DND-41 (cell line): ENCODE data around the gene AGAP1.

Experiments
- ATAC-seq: fragments of 200-7000 bp; cut with Tn5 transposase; 3 replicates; pipeline ENCODE4 v1.9.1; 2021; ENCODE audit warnings: low read depth; ENCODE audit not compliant: insufficient read depth
- DNase-seq: peaks from one replicate; pipeline ENCODE4 v3.0.0-alpha.2; 2020
- H2AFZ ChIP-seq: 2 replicates; pipeline ENCODE4 v1.6.0; 2012; ENCODE audit warnings: low read depth, low read length
- H3K27ac ChIP-seq: 2 replicates; pipeline ENCODE4 v1.5.1; 2012; ENCODE audit warnings: low read length, inconsistent platforms
- H3K27me3 ChIP-seq: fragments of 200-600 bp; sonication (generic); 2 replicates; pipeline ENCODE4 v1.6.0; 2012; ENCODE audit warnings: low read length, mild to moderate bottlenecking, inconsistent platforms; ENCODE audit not compliant: insufficient read depth, poor library complexity
- H3K36me3 ChIP-seq: 2 replicates; pipeline ENCODE4 v1.5.1; 2012; ENCODE audit warnings: low read length, inconsistent platforms; ENCODE audit not compliant: insufficient read depth
- H3K4me1 ChIP-seq: 2 replicates; pipeline ENCODE4 v1.5.1; 2012; ENCODE audit warnings: mild to moderate bottlenecking, low read length; ENCODE audit not compliant: insufficient read depth
- H3K4me2 ChIP-seq: 2 replicates; pipeline ENCODE4 v1.6.0; 2012; ENCODE audit warnings: mild to moderate bottlenecking, moderate library complexity, low read length, inconsistent platforms; ENCODE audit not compliant: insufficient read depth
- H3K4me3 ChIP-seq, 2 experiments: fragments of 200-600 bp in 1 of 2; shearing (Covaris generic) in 1 of 2; 2 replicates each; pipeline ENCODE4 v1.5.1; 2012 to 2016; ENCODE audit warnings: inconsistent platforms in 2 of 2, low read length in 2 of 2, mild to moderate bottlenecking in 2 of 2, low read depth in 1 of 2, moderate library complexity in 1 of 2
- H3K79me2 ChIP-seq: 2 replicates; pipeline ENCODE4 v1.6.0; 2012; ENCODE audit warnings: low read length, inconsistent platforms; ENCODE audit not compliant: insufficient read depth
- H3K9ac ChIP-seq: 2 replicates; pipeline ENCODE4 v1.6.0; 2012; ENCODE audit warnings: low read depth, mild to moderate bottlenecking, inconsistent platforms, low read length, moderate library complexity
- H3K9me3 ChIP-seq: 2 replicates; pipeline ENCODE4 v1.5.1; 2012; ENCODE audit warnings: low read length, moderate library complexity, mild to moderate bottlenecking, inconsistent platforms; ENCODE audit not compliant: insufficient read depth, severe bottlenecking
- H4K20me1 ChIP-seq: 2 replicates; pipeline ENCODE4 v1.6.0; 2012; ENCODE audit warnings: low read length; ENCODE audit not compliant: insufficient read depth
- EZH2 ChIP-seq: IDR thresholded peaks from 3 replicates; pipeline ENCODE4 v1.6.1; 2012; ENCODE audit warnings: borderline replicate concordance, low read depth, mild to moderate bottlenecking, moderate library complexity, low read length, inconsistent platforms; ENCODE audit not compliant: severe bottlenecking
- TF ChIP-seq, protein P1 (sequence below): IDR thresholded peaks from 2 replicates; pipeline ENCODE4 v1.5.1; 2012; ENCODE audit warnings: borderline replicate concordance, low read length, moderate library complexity, mild to moderate bottlenecking; ENCODE audit not compliant: poor library complexity, severe bottlenecking; ENCODE audit errors: extremely low read depth

The AGAP1 gene

DNA sequence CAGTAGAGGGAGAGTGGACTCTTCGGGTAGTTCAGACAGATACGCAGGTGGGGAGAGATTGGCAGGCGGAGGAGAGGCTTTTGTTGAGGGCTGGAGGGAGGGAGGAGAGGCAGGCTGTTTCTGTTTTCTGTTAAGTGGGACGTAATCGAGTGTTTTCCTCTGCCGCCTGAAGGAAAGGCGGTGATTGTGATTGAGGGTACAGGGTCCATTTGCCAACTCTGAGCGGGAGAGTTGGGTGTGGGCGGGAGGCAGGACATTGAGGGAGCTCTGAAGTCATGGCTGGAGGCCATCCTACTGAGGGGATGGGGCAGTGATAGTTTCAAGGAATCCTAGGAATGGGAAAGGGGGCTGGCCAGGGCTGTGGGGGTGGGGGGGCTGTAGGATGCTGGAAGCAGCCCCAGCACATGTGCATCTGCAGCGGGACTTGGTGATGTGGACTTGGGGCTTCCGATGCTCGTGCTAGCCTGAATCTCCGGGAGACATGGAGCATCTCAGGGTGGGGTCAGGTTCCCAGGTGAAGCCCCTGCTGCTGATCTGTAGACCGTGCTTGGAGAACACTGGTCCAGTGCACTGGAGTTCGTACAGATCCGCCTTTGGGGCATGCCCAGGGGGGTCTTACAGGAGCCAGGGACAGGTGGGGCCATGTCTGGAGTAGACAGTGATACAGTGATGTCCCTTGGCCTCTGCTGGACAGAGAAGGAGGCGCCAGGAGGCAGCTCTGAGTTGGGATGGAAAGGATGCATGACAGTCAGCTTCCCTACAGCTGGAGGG, 167.5 kb downstream of the AGAP1 start:
- DNase-seq: no peak
- Histone ChIP-seq H3K9me3 (no peaks in the 10 kb centered on the region), H3K79me2 (no peaks in the 10 kb centered on the region), H3K36me3 (no peaks in the 10 kb centered on the region), H3K4me2 (no peak overlapping the region), H3K9ac (no peak overlapping the region), H3K4me1 (peaks cover 10% of the 10 kb centered on the region), H2AFZ (no peak overlapping the region), H3K27me3 (peaks cover 12% of the 10 kb centered on the region), H3K27ac (no peak overlapping the region), H3K4me3 (no peak overlapping the region), H4K20me1 (no peaks in the 10 kb centered on the region)
- ATAC-seq: no peak
- TF ChIP-seq EZH2: no peak
- TF ChIP-seq, protein P1, sequence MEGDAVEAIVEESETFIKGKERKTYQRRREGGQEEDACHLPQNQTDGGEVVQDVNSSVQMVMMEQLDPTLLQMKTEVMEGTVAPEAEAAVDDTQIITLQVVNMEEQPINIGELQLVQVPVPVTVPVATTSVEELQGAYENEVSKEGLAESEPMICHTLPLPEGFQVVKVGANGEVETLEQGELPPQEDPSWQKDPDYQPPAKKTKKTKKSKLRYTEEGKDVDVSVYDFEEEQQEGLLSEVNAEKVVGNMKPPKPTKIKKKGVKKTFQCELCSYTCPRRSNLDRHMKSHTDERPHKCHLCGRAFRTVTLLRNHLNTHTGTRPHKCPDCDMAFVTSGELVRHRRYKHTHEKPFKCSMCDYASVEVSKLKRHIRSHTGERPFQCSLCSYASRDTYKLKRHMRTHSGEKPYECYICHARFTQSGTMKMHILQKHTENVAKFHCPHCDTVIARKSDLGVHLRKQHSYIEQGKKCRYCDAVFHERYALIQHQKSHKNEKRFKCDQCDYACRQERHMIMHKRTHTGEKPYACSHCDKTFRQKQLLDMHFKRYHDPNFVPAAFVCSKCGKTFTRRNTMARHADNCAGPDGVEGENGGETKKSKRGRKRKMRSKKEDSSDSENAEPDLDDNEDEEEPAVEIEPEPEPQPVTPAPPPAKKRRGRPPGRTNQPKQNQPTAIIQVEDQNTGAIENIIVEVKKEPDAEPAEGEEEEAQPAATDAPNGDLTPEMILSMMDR: no peak

DNA sequence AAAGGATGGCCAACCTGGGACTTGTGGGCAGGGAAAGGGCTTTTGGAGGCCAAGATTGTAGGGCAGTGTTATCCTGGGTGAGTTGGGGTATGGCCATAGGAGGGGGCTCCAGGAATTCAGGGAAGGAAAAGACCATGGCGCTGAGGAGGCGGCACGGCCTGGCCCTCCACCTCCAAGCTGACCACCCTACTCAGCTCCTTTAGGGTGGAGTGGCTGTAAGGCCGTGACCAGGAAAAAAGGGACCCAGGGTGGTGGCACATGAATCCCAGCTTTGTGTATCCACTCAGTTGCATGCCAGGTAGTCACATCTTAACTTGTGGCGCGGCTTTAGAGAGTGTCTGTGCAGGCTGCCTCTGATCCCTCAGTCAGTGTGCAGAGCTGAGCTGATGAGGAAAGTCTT, 168.1 kb downstream of the AGAP1 start:
- Histone ChIP-seq H3K4me2 (no peak overlapping the region), H3K4me1 (peaks cover 10% of the 10 kb centered on the region), H3K9me3 (no peaks in the 10 kb centered on the region), H3K4me3 (no peak overlapping the region), H2AFZ (no peak overlapping the region), H3K36me3 (no peaks in the 10 kb centered on the region), H3K79me2 (no peaks in the 10 kb centered on the region), H3K9ac (no peak overlapping the region), H4K20me1 (no peaks in the 10 kb centered on the region), H3K27me3 (peaks cover 12% of the 10 kb centered on the region), H3K27ac (no peak overlapping the region)
- DNase-seq (no peak), ATAC-seq (no peak)
- TF ChIP-seq EZH2: no peak
- TF ChIP-seq, protein P1: no peak

DNA sequence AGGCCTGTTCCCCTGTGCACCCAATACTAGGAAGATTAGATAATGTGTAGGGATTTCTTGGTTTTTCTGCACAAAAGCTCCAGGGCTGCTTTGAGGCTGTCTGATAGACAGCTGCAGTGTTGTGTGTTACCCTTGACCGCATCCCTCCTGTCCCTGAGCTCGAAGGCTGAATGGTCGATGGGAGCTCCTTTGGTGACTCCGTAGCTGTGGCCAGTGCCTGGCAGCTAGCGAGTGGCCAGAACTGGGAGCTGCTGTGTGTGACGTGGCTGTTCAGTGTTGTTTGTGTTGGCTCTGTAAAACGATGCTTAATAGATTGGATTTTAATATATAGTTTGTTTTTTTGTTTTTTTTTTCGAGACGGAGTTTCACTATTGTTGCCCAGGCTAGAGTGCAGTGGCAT, 170.0 kb downstream of the AGAP1 start:
- Histone ChIP-seq H3K4me2 (no peak overlapping the region), H3K36me3 (no peaks in the 10 kb centered on the region), H3K79me2 (no peaks in the 10 kb centered on the region), H2AFZ (no peak overlapping the region), H3K27ac (no peak overlapping the region), H4K20me1 (no peaks in the 10 kb centered on the region), H3K4me1 (peaks cover 13% of the 10 kb centered on the region), H3K4me3 (no peak overlapping the region), H3K9me3 (no peaks in the 10 kb centered on the region), H3K27me3 (peaks cover 4% of the 10 kb centered on the region), H3K9ac (no peak overlapping the region)
- TF ChIP-seq, protein P1: no peak
- no peak for TF ChIP-seq EZH2
- ATAC-seq (no peak), DNase-seq (no peak)
